Lung (tissue), 12 donors: Measurements from ENCODE around the gene EGFLAM. TPM values are rescaled to one million over a fixed set of nuclear protein-coding genes. Genes with fewer than 3 reads are reported as not detected.

ENCODE experiments used
- ATAC-seq: fragments of 200-7000 bp; cut with Tn5 transposase; one replicate; pipeline ENCODE4 v1.9.1; 2020; ENCODE audit warnings: moderate number of reproducible peaks; ENCODE audit not compliant: insufficient read depth, low FRiP score
- DNase-seq, 3 donors: peaks; one replicate each; pipeline ENCODE4 v3.0.0-alpha.2; 2013 to 2017
- H3K27ac ChIP-seq, 2 donors: one replicate each; pipeline ENCODE4 v1.5.1; 2013; ENCODE audit warnings: mild to moderate bottlenecking in 2 of 2, moderate library complexity in 2 of 2, control low read depth in 1 of 2, inconsistent platforms in 1 of 2, low read depth in 1 of 2, low read length in 1 of 2
- H3K27me3 ChIP-seq, 3 donors: one replicate each; pipeline ENCODE4 v1.5.1; 2013; ENCODE audit warnings: low read length in 2 of 3; ENCODE audit not compliant: control insufficient read depth in 3 of 3, insufficient read depth in 3 of 3
- H3K36me3 ChIP-seq, 4 donors: one replicate each; pipeline ENCODE4 v1.5.1; 2013; ENCODE audit warnings: low read length in 4 of 4, mild to moderate bottlenecking in 1 of 4, moderate library complexity in 1 of 4; ENCODE audit not compliant: control insufficient read depth in 4 of 4, insufficient read depth in 4 of 4
- H3K4me1 ChIP-seq, 5 donors: one replicate each; pipeline ENCODE4 v1.5.1; 2013; ENCODE audit warnings: low read length in 5 of 5, mild to moderate bottlenecking in 2 of 5, moderate library complexity in 1 of 5; ENCODE audit not compliant: control insufficient read depth in 5 of 5, insufficient read depth in 5 of 5
- H3K4me3 ChIP-seq: one replicate; pipeline ENCODE4 v1.5.1; 2013; ENCODE audit warnings: mild to moderate bottlenecking, control low read depth, moderate library complexity
- H3K9ac ChIP-seq, 2 donors: one replicate each; pipeline ENCODE4 v1.5.1; 2013; ENCODE audit warnings: low read length in 2 of 2, control low read depth in 1 of 2; ENCODE audit not compliant: insufficient read depth in 1 of 2
- H3K9me3 ChIP-seq, 4 donors: one replicate each; pipeline ENCODE4 v1.5.1; 2013; ENCODE audit warnings: low read length in 3 of 4, mild to moderate bottlenecking in 1 of 4, moderate library complexity in 1 of 4; ENCODE audit not compliant: control insufficient read depth in 4 of 4, insufficient read depth in 3 of 4
- WGBS, 2 donors: extraction: QIAGEN DNeasy Blood & Tissue Kit; methylation state at CpG; one replicate each; pipeline ENCODE4 v1.1.7; 2013; 5-methylcytosine and 5-hydroxymethylcytosine counted together
- polyA plus RNA-seq, 2 donors: library from polyadenylated mRNA; stranded (reverse); fragments of 200-250 nt; gene quantifications; one replicate each; pipeline ENCODE4 v1.2.1, GENCODE V29; 2013
- total RNA-seq, 2 donors: library from RNA; depleted of rRNA in 1 of 2; stranded (reverse); fragments of >200 nt in 1 of 2; gene quantifications; one replicate each; pipeline ENCODE4 v1.2.1, GENCODE V29; 2014 to 2021
- TF ChIP-seq, protein P1 (sequence below): IDR thresholded peaks from 2 replicates; pipeline ENCODE4 v1.5.1; 2012; ENCODE audit warnings: mild to moderate bottlenecking; ENCODE audit errors: control extremely low read depth, extremely low read depth
- donor health status: control.
- donor health status: control.
- donor health status: Bipolar disorder and iron deficiency.
- donor health status: healthy.
- donor health status: DM: yes; HTN: yes; CAD: no.

The EGFLAM gene
- total and polyA plus RNA-seq, 4 donors: 0.41 to 7.6 (median 1.3) TPM

DNA sequence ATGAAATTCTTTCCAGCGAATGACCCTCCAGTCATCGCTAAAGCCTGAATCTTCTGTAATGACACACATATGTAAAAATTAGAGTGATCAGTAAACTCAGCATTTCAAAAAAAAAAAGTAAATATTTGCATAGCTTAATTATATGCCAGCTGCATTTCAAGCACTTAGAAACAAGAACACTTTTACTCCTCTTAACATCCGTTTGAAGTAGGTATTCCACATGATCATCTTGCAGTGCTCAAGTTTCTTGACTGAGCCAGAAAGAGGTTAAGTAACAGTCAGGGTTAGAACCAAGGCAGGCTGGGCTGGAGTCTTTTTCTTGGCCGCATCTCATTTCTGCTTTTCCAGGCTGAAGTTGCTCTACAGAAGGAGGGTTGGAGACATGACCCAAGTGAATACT, 27.6 kb downstream of the EGFLAM start:
- H3K27ac ChIP-seq: no peak overlapping the region
- H3K4me3 ChIP-seq: no peak overlapping the region
- DNase-seq (peak in 1 of 3 donors; percentile 11), ATAC-seq (no peak)
- H3K36me3 ChIP-seq: no peaks in the 10 kb centered on the region
- H3K9ac ChIP-seq: no peak overlapping the region
- TF ChIP-seq, protein P1, sequence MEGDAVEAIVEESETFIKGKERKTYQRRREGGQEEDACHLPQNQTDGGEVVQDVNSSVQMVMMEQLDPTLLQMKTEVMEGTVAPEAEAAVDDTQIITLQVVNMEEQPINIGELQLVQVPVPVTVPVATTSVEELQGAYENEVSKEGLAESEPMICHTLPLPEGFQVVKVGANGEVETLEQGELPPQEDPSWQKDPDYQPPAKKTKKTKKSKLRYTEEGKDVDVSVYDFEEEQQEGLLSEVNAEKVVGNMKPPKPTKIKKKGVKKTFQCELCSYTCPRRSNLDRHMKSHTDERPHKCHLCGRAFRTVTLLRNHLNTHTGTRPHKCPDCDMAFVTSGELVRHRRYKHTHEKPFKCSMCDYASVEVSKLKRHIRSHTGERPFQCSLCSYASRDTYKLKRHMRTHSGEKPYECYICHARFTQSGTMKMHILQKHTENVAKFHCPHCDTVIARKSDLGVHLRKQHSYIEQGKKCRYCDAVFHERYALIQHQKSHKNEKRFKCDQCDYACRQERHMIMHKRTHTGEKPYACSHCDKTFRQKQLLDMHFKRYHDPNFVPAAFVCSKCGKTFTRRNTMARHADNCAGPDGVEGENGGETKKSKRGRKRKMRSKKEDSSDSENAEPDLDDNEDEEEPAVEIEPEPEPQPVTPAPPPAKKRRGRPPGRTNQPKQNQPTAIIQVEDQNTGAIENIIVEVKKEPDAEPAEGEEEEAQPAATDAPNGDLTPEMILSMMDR: no peak
- peaks cover 0 to 32% (median 11%) of the 10 kb centered on the region in 3 donors for H3K27me3 ChIP-seq
- 63 to 79% methylated on average over 4 of the region's 4 CpGs for WGBS, 2 donors
- no peaks in the 10 kb centered on the region for H3K4me1 ChIP-seq
- H3K9me3 ChIP-seq: peaks cover 0 to 5% (median 0%) of the 10 kb centered on the region in 4 donors

DNA sequence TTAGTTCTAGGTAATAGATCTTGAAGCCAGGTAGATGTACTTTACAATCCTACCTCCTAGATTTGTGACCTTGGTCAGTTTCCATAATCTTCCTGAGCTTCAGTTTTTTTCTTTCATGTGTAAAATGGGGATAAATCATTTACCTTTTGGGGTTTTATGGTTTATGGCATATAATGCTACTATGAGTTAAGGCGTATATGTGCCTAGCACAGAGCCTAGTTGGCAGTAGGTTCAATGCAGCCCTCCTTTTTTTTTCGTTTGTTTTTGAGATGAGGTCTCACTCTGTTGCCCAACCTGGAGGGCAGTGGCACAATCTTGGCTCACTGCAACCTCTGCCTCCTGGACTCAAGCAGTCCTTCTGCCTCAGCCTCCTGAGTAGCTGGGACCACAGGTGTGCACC, 28.8 kb downstream of the EGFLAM start:
- DNase-seq (no peak), ATAC-seq (no peak)
- no peak overlapping the region for H3K4me3 ChIP-seq
- no peak overlapping the region for H3K27ac ChIP-seq
- WGBS, 2 donors: 92 to 93% methylated on average over 2 of the region's 2 CpGs
- peaks cover 0 to 5% (median 0%) of the 10 kb centered on the region in 4 donors for H3K9me3 ChIP-seq
- no peak overlapping the region for H3K9ac ChIP-seq
- peaks cover 0 to 29% (median 11%) of the 10 kb centered on the region in 3 donors for H3K27me3 ChIP-seq
- H3K36me3 ChIP-seq: no peaks in the 10 kb centered on the region
- no peaks in the 10 kb centered on the region for H3K4me1 ChIP-seq
- TF ChIP-seq, protein P1: no peak

DNA sequence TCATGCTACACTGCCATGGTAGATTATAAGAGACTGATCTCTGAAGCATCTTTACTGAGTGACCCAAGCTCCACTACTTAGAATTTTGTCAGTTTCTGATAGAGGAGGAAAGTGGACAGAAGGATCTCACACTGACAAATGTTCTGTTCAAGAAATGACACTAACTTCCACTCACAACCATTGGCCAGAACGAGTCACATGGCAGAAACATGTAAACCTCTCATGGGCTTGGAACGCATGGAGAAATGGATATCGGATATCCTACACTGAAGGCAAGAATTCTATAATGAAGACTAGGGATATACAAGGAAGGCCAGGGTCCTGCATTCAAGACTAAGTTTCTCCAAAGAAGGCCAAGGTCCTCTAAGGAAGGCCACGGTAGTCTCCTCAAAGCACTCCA, 31.1 kb downstream of the EGFLAM start:
- TF ChIP-seq, protein P1: no peak
- H3K27me3 ChIP-seq: peaks cover 0 to 17% (median 8%) of the 10 kb centered on the region in 3 donors
- no peak for ATAC-seq
- DNase-seq: no peak
- H3K36me3 ChIP-seq: no peaks in the 10 kb centered on the region
- no peak overlapping the region for H3K4me3 ChIP-seq
- H3K4me1 ChIP-seq: no peaks in the 10 kb centered on the region
- WGBS, 2 donors: 88 to 89% methylated on average over 4 of the region's 4 CpGs
- H3K9me3 ChIP-seq: peaks cover 0 to 5% (median 0%) of the 10 kb centered on the region in 4 donors
- H3K9ac ChIP-seq: no peak overlapping the region
- no peak overlapping the region for H3K27ac ChIP-seq

DNA sequence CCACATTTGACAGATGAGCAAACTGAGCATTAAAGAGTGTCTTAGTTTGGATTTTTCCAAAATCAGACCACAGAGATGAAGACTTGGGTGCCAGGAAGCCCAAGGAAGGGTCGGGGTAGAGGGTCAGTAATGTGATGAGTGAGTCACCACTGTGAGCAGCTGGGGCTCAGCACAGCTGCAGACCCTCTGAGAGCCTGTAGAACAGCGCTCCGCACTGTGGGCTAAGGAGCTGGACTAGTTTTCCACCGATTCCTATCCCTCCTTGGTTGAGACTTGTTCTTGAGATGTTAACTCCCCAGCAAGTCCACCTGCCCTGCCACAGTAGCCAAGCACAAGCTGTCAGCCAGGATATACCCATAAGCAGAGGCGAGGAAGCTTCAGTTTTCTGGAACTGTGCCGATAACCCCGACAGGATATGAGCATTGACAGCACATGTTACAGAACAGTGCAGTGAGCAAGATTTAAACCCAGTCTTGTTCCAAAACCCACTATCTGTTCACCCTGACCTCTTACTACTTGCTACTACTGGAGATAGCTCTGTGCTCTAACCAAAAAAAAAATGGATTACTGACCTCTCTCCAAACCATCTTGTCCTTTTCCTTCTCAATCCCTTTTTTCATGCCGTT, 31.8 kb downstream of the EGFLAM start:
- DNase-seq (peak in 1 of 3 donors; percentile 17), ATAC-seq (no peak)
- H3K9me3 ChIP-seq: peaks cover 0 to 5% (median 0%) of the 10 kb centered on the region in 4 donors
- no peak overlapping the region for H3K4me3 ChIP-seq
- no peak overlapping the region for H3K27ac ChIP-seq
- no peak overlapping the region for H3K9ac ChIP-seq
- peaks cover 0 to 14% (median 8%) of the 10 kb centered on the region in 3 donors for H3K27me3 ChIP-seq
- TF ChIP-seq, protein P1: no peak
- no peaks in the 10 kb centered on the region for H3K4me1 ChIP-seq
- no peaks in the 10 kb centered on the region for H3K36me3 ChIP-seq
- 76 to 78% methylated on average over 8 of the region's 8 CpGs for WGBS, 2 donors
